Transverse colon (tissue), 3 donors: Measurements from ENCODE around the gene PRB2.

Experiments used
- POLR2A ChIP-seq: fragments of 450-650 bp; IDR thresholded peaks from one replicate; pipeline ENCODE4 v1.6.1; 2016; ENCODE audit warnings: antibody characterized with exemption, mild to moderate bottlenecking, moderate library complexity
- TF ChIP-seq, protein P1 (sequence below), 5 experiments: fragments of 200-600 bp in 3 of 5; fragments of 450-650 bp in 2 of 5; sonication (generic) in 3 of 5; IDR thresholded peaks; 1 replicate in 2 of 5; 2 replicates in 3 of 5; pipeline ENCODE4 v1.5.1; 2016 to 2017; ENCODE audit warnings: antibody characterized with exemption in 5 of 5, inconsistent platforms in 3 of 5, mild to moderate bottlenecking in 2 of 5, moderate library complexity in 1 of 5

DNA sequence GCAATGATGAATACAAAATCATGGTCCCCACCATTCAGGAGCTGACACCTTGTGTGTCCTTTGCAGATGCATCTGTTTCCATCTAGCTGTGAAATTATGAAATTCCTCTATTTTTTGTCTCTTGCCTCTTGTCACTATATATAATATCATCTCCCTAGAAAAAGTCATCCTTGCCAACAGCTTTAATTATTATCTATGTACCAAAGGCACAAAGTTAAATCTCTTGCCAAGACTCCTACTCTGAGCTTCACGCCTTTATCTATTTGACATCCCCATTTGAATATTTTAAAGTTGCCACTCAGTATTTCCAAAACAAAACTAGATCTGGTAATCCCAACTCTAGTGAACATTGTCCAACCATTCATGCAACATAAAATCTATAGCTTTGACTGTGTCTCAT lies 32.0 kb upstream of the PRB2 start:
- TF ChIP-seq, protein P1, sequence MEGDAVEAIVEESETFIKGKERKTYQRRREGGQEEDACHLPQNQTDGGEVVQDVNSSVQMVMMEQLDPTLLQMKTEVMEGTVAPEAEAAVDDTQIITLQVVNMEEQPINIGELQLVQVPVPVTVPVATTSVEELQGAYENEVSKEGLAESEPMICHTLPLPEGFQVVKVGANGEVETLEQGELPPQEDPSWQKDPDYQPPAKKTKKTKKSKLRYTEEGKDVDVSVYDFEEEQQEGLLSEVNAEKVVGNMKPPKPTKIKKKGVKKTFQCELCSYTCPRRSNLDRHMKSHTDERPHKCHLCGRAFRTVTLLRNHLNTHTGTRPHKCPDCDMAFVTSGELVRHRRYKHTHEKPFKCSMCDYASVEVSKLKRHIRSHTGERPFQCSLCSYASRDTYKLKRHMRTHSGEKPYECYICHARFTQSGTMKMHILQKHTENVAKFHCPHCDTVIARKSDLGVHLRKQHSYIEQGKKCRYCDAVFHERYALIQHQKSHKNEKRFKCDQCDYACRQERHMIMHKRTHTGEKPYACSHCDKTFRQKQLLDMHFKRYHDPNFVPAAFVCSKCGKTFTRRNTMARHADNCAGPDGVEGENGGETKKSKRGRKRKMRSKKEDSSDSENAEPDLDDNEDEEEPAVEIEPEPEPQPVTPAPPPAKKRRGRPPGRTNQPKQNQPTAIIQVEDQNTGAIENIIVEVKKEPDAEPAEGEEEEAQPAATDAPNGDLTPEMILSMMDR (IDR thresholded peaks at IDR 0.05): no peak
- TF ChIP-seq POLR2A: no peak
